Neural cell (in vitro differentiated cells): ENCODE measurements around the gene ARMH1.

Experiments used
- CTCF ChIP-seq: fragments of 450-650 bp; IDR thresholded peaks from 2 replicates; pipeline ENCODE4 v1.5.1; 2014; ENCODE audit warnings: antibody characterized with exemption, mild to moderate bottlenecking, moderate library complexity; ENCODE audit not compliant: poor library complexity, severe bottlenecking
- EP300 ChIP-seq: fragments of 450-650 bp; conservative IDR thresholded peaks from 2 replicates; pipeline ENCODE4 v1.6.1; 2014; ENCODE audit warnings: antibody characterized with exemption, mild to moderate bottlenecking, moderate library complexity; ENCODE audit not compliant: poor library complexity, severe bottlenecking
- EZH2 ChIP-seq: fragments of 200-600, 300-800 bp; shearing (Covaris generic), sonication (generic); IDR thresholded peaks from 2 replicates; pipeline ENCODE4 v1.6.1; 2014; ENCODE audit warnings: antibody characterized with exemption, low read length, borderline replicate concordance, mild to moderate bottlenecking; ENCODE audit not compliant: insufficient read depth, poor library complexity, severe bottlenecking
- MXI1 ChIP-seq: fragments of 450-650 bp; conservative IDR thresholded peaks from 2 replicates; pipeline ENCODE4 v1.6.1; 2014; ENCODE audit warnings: antibody characterized with exemption, mild to moderate bottlenecking; ENCODE audit not compliant: poor library complexity, severe bottlenecking
- POLR2AphosphoS5 ChIP-seq: IDR thresholded peaks from 2 replicates; pipeline ENCODE4 v1.6.1; 2012
- SMC3 ChIP-seq: fragments of 450-650 bp; conservative IDR thresholded peaks from 2 replicates; pipeline ENCODE4 v1.6.1; 2014; ENCODE audit warnings: antibody characterized with exemption, mild to moderate bottlenecking, moderate library complexity; ENCODE audit not compliant: poor library complexity
- TAF1 ChIP-seq: IDR thresholded peaks from 2 replicates; pipeline ENCODE4 v1.6.1; 2012; ENCODE audit warnings: low read depth

GRCh38 chr1:44662683-44663030 lies 11.9 kb upstream of the ARMH1 start:
- TF ChIP-seq CTCF (no peak), MXI1 (no peak), EZH2 (no peak), POLR2AphosphoS5 (no peak), EP300 (no peak), SMC3 (no peak), TAF1 (no peak)
